ENCODE measurements around the gene EPS8L1. TPM values are rescaled to one million over a fixed set of nuclear protein-coding genes. Genes with fewer than 3 reads are reported as not detected.

EPS8L1 gene
- total RNA-seq, 4 donors from 2014 or later: 0.33 to 0.66 (median 0.51) TPM; not detected in 1

GRCh38 chr19:55080121-55080967, 4.7 kb downstream of the EPS8L1 start:
- no peak for TF ChIP-seq CTCF (IDR thresholded peaks at IDR 0.05; ENCODE audit: low read depth)

- TF ChIP-seq CTCF (IDR thresholded peaks at IDR 0.05; ENCODE audit: low read depth): no peak
Observed at GRCh38 chr19:55080968-55081769, 5.5 kb downstream of the EPS8L1 start.

GRCh38 chr19:55081770-55082019, 6.0 kb downstream of the EPS8L1 start:
- no peak for TF ChIP-seq CTCF (IDR thresholded peaks at IDR 0.05; ENCODE audit: low read depth)

- TF ChIP-seq CTCF (IDR thresholded peaks at IDR 0.05; ENCODE audit: low read depth): no peak
Observed at GRCh38 chr19:55082020-55082851, 6.6 kb downstream of the EPS8L1 start.

GRCh38 chr19:55083004-55083850, 7.6 kb downstream of the EPS8L1 start:
- TF ChIP-seq CTCF (IDR thresholded peaks at IDR 0.05; ENCODE audit: low read depth): no peak

GRCh38 chr19:55084416-55084815, 8.7 kb downstream of the EPS8L1 start:
- TF ChIP-seq CTCF (IDR thresholded peaks at IDR 0.05; ENCODE audit: low read depth): no peak
